ENCODE results near the gene KLRD1.

- TF ChIP-seq POLR2A (IDR thresholded peaks at IDR 0.05) (no peak), EP300 (IDR thresholded peaks at IDR 0.05) (no peak), CTCF (IDR thresholded peaks at IDR 0.05) (no peak), POLR2AphosphoS5 (IDR thresholded peaks at IDR 0.05) (no peak)
These were observed 27.7 kb upstream of the KLRD1 start for GRCh38 chr12:10279937-10280336.
